Measurements from ENCODE around the gene NPPA. TPM values are rescaled to one million over a fixed set of nuclear protein-coding genes. Genes with fewer than 3 reads are reported as not detected.

Gene NPPA
- total RNA-seq, 1 donor from 2014 or later: not detected

GRCh38 chr1:11881749-11882441 lies 34.3 kb upstream of the NPPA start:
- peak overlapping the region; percentile 38 for H3K27ac Mint-ChIP-seq (ENCODE audit: unreplicated experiment)
- H3K27me3 Mint-ChIP-seq (ENCODE audit: low read depth): peaks cover 2% of the 10 kb centered on the region
- H3K4me1 Mint-ChIP-seq: peaks cover 16% of the 10 kb centered on the region
- no peaks in the 10 kb centered on the region for H3K36me3 Mint-ChIP-seq (ENCODE audit: low read depth)
- no peak overlapping the region for H3K4me3 Mint-ChIP-seq
- DNase-seq (ENCODE audit: low read depth, low spot score): no peak
- H3K9me3 Mint-ChIP-seq: no peaks in the 10 kb centered on the region
- TF ChIP-seq, protein P1, sequence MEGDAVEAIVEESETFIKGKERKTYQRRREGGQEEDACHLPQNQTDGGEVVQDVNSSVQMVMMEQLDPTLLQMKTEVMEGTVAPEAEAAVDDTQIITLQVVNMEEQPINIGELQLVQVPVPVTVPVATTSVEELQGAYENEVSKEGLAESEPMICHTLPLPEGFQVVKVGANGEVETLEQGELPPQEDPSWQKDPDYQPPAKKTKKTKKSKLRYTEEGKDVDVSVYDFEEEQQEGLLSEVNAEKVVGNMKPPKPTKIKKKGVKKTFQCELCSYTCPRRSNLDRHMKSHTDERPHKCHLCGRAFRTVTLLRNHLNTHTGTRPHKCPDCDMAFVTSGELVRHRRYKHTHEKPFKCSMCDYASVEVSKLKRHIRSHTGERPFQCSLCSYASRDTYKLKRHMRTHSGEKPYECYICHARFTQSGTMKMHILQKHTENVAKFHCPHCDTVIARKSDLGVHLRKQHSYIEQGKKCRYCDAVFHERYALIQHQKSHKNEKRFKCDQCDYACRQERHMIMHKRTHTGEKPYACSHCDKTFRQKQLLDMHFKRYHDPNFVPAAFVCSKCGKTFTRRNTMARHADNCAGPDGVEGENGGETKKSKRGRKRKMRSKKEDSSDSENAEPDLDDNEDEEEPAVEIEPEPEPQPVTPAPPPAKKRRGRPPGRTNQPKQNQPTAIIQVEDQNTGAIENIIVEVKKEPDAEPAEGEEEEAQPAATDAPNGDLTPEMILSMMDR (conservative IDR thresholded peaks at IDR 0.05): no peak

GRCh38 chr1:11880911-11881748 lies 33.5 kb upstream of the NPPA start:
- H3K9me3 Mint-ChIP-seq: no peaks in the 10 kb centered on the region
- H3K27me3 Mint-ChIP-seq (ENCODE audit: low read depth): peaks cover 2% of the 10 kb centered on the region
- TF ChIP-seq, protein P1 (conservative IDR thresholded peaks at IDR 0.05): no peak
- no peak overlapping the region for H3K4me3 Mint-ChIP-seq
- H3K27ac Mint-ChIP-seq (ENCODE audit: unreplicated experiment): peak overlapping the region; percentile 38
- no peaks in the 10 kb centered on the region for H3K36me3 Mint-ChIP-seq (ENCODE audit: low read depth)
- no peak for DNase-seq (ENCODE audit: low read depth, low spot score)
- H3K4me1 Mint-ChIP-seq: peaks cover 16% of the 10 kb centered on the region

DNA sequence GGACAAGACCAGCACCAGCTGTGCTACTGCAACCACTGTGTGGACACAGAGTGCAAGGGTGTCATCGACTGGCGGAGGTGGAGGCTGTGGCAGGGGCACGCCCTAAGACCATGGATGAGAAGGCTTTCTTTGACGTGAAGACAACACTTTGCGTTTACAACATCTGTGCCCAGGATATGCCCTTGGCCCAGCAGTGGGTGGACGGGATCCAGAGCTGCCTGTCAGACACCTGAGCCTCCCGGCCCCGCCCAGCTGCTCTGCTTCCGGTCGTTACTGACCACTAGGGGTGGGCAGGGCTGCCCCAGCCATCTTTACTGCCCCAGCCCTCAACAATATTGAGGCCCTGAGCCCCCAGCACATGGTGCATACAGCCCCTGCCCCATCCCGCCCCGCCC lies 32.6 kb upstream of the NPPA start:
- H3K4me1 Mint-ChIP-seq: peaks cover 16% of the 10 kb centered on the region
- TF ChIP-seq, protein P1 (conservative IDR thresholded peaks at IDR 0.05): no peak
- no peak for DNase-seq (ENCODE audit: low read depth, low spot score)
- no peaks in the 10 kb centered on the region for H3K36me3 Mint-ChIP-seq (ENCODE audit: low read depth)
- no peak overlapping the region for H3K4me3 Mint-ChIP-seq
- no peaks in the 10 kb centered on the region for H3K9me3 Mint-ChIP-seq
- H3K27ac Mint-ChIP-seq (ENCODE audit: unreplicated experiment): no peak overlapping the region
- H3K27me3 Mint-ChIP-seq (ENCODE audit: low read depth): peaks cover 2% of the 10 kb centered on the region

DNA sequence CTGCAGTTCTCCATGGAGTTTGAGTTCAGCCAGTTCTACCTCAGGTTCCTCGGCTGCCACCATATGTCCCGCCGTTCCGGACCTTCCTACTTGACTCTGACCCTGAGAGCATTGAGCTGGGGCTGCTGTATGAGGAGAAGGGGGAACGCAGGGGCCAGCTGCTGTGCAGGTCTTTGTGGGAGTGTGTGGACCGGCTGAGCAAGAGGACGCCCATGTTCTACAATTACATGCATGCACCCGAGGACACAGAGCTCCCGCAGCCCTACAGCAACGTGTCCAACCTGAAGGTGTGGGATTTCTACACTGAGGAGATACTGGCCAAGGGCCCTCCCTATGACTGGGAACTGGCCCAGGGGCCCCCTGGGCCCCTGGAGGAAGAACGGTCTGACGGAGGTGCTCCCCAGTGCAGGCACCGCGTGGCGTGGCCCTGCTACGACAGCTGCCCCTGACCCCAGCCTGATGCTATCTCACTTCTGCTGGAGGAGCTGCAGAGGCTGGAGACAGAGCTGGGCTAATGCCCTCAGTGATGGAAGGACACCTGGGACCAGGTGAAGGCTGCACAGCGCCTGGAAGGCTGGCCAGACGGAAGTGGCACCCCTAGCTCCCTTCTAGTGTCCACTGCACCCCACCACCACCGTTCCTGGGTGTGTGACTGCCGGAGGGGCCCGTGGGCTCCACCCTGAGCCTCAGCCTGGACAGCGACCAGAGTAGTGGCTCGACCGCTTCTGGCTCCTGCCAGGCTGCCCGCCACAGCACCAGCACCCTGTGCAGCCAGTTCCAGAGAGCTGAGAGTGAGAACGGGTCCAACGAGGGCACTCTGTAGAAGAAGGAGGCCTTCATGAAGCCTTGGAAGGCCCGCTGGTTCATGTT lies 32.0 kb upstream of the NPPA start:
- Mint-ChIP-seq H3K27me3 (ENCODE audit: low read depth) (peaks cover 2% of the 10 kb centered on the region), H3K9me3 (no peaks in the 10 kb centered on the region), H3K27ac (ENCODE audit: unreplicated experiment) (no peak overlapping the region), H3K4me1 (peaks cover 16% of the 10 kb centered on the region), H3K4me3 (no peak overlapping the region), H3K36me3 (ENCODE audit: low read depth) (no peaks in the 10 kb centered on the region)
- TF ChIP-seq, protein P1 (conservative IDR thresholded peaks at IDR 0.05): no peak
- no peak for DNase-seq (ENCODE audit: low read depth, low spot score)

- H3K27ac Mint-ChIP-seq (ENCODE audit: unreplicated experiment): no peak overlapping the region
- H3K4me3 Mint-ChIP-seq: no peak overlapping the region
- no peaks in the 10 kb centered on the region for H3K36me3 Mint-ChIP-seq (ENCODE audit: low read depth)
- H3K4me1 Mint-ChIP-seq: peaks cover 16% of the 10 kb centered on the region
- DNase-seq (ENCODE audit: low read depth, low spot score): no peak
- TF ChIP-seq, protein P1 (conservative IDR thresholded peaks at IDR 0.05): no peak
- H3K27me3 Mint-ChIP-seq (ENCODE audit: low read depth): peaks cover 2% of the 10 kb centered on the region
- H3K9me3 Mint-ChIP-seq: no peaks in the 10 kb centered on the region
These were observed 31.3 kb upstream of the NPPA start for GRCh38 chr1:11878891-11879190.
